Mucosa of descending colon (tissue), 3 donors: Measurements from ENCODE around the gene EIF2B5. TPM values are rescaled to one million over a fixed set of nuclear protein-coding genes. Genes with fewer than 3 reads are reported as not detected.

Source experiments
- ATAC-seq: fragments of 200-7000 bp; cut with Tn5 transposase; one replicate; pipeline ENCODE4 v1.9.1; 2020; ENCODE audit warnings: mild to moderate bottlenecking, moderate library complexity
- DNase-seq, 3 donors: peaks; one replicate each; pipeline ENCODE4 v3.0.0-alpha.2; 2020
- H3K36me3 ChIP-seq: fragments of 200-600 bp; one replicate; pipeline ENCODE4 v1.8.0; 2021; ENCODE audit warnings: low read depth, mild to moderate bottlenecking
- H3K4me1 ChIP-seq: fragments of 200-600 bp; one replicate; pipeline ENCODE4 v1.8.0; 2021; ENCODE audit warnings: low read depth, mild to moderate bottlenecking
- H3K4me3 ChIP-seq: fragments of 200-600 bp; one replicate; pipeline ENCODE4 v1.8.0; 2021; ENCODE audit warnings: mild to moderate bottlenecking
- H3K9me3 ChIP-seq: fragments of 200-600 bp; one replicate; pipeline ENCODE4 v1.8.0; 2021; ENCODE audit warnings: mild to moderate bottlenecking
- intact Hi-C, 2 donors: fragments of 100-400 bp; cut with DNase I in 1 of 2; cut with micrococcal nuclease in 1 of 2; formaldehyde crosslinking; loops; one replicate each; pipeline versions ENCODE4 v1.11.0 to v1.11.1; 2022; cut with DNase I, micrococcal nuclease
- total RNA-seq, 3 donors: library from RNA; stranded (reverse); fragmentation: NEBNext Ultra II Directional in 2 of 3; extraction: Animal tissue kit (Norgen Biotek cat#: 25700) in 2 of 3; gene quantifications; one replicate each; pipeline versions ENCODE4 v1.2.1 to v1.2.4, GENCODE V29; 2021 to 2023
- TF ChIP-seq, protein P1 (sequence below): fragments of 200-600 bp; IDR thresholded peaks from one replicate; pipeline ENCODE4 v1.8.0; 2022; ENCODE audit warnings: antibody characterized with exemption, mild to moderate bottlenecking
- donor health status: DM: no; HTN: no; CAD: no; lungs with moderate emphysema.
- donor health status: DM: no; HTN: no; CAD: no.
- donor health status: DM: no; HTN: yes; CAD: no.

The EIF2B5 gene
- total RNA-seq, 3 donors from 2014 or later: 41.4 to 48.6 (median 47.0) TPM

- intact Hi-C loops: no loop called here
- ATAC-seq (peak; percentile 60), DNase-seq (no peak)
- no peaks in the 10 kb centered on the region for H3K36me3 ChIP-seq
- no peak overlapping the region for H3K4me3 ChIP-seq
- TF ChIP-seq, protein P1, sequence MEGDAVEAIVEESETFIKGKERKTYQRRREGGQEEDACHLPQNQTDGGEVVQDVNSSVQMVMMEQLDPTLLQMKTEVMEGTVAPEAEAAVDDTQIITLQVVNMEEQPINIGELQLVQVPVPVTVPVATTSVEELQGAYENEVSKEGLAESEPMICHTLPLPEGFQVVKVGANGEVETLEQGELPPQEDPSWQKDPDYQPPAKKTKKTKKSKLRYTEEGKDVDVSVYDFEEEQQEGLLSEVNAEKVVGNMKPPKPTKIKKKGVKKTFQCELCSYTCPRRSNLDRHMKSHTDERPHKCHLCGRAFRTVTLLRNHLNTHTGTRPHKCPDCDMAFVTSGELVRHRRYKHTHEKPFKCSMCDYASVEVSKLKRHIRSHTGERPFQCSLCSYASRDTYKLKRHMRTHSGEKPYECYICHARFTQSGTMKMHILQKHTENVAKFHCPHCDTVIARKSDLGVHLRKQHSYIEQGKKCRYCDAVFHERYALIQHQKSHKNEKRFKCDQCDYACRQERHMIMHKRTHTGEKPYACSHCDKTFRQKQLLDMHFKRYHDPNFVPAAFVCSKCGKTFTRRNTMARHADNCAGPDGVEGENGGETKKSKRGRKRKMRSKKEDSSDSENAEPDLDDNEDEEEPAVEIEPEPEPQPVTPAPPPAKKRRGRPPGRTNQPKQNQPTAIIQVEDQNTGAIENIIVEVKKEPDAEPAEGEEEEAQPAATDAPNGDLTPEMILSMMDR: no peak
- H3K4me1 ChIP-seq: no peaks in the 10 kb centered on the region
- no peaks in the 10 kb centered on the region for H3K9me3 ChIP-seq
Observed at GRCh38 chr3:184129012-184129411, 6.1 kb upstream of the EIF2B5 start.

DNA sequence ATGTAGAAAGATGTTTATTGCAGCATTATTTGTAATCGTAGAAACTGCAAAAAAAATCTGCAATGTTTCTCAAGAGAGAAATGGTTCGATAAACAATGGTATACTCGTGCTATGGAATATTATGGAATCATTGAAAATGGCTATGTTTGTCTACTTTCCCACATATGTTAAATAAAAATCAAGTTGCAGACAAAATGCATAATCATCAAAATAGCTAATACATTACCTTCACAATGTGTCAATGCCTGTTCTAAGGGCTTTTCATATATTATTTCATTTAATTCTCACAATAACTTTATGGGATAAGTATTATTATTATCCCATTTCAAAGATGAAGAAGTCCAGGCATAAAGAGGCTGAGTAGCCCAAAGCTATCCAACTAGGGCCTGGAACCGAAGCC is 2.2 kb upstream of the EIF2B5 start:
- TF ChIP-seq, protein P1: no peak
- intact Hi-C loops: no loop called here
- no peak overlapping the region for H3K4me3 ChIP-seq
- ATAC-seq (no peak), DNase-seq (no peak)
- peaks cover 17% of the 10 kb centered on the region for H3K4me1 ChIP-seq
- H3K9me3 ChIP-seq: no peaks in the 10 kb centered on the region
- no peaks in the 10 kb centered on the region for H3K36me3 ChIP-seq

- H3K36me3 ChIP-seq: no peaks in the 10 kb centered on the region
- H3K4me3 ChIP-seq: peak overlapping the region; percentile 9
- H3K4me1 ChIP-seq: peaks cover 17% of the 10 kb centered on the region
- ATAC-seq: peak; percentile 76
- intact Hi-C loops: no loop called here
- no peaks in the 10 kb centered on the region for H3K9me3 ChIP-seq
- TF ChIP-seq, protein P1: no peak
- DNase-seq: peak; percentile 88 to 90 (median 90)
Observed at GRCh38 chr3:184133840-184134745, 1.1 kb upstream of the EIF2B5 start.

- TF ChIP-seq, protein P1: no peak
- no peak for DNase-seq
- Histone ChIP-seq H3K4me3 (peak overlapping the region; percentile 88), H3K4me1 (peaks cover 17% of the 10 kb centered on the region), H3K36me3 (no peaks in the 10 kb centered on the region), H3K9me3 (no peaks in the 10 kb centered on the region)
- ATAC-seq: no peak
- intact Hi-C loops: no loop called here
Observed at GRCh38 chr3:184134746-184135148, 411 bp upstream of the EIF2B5 start.

DNA sequence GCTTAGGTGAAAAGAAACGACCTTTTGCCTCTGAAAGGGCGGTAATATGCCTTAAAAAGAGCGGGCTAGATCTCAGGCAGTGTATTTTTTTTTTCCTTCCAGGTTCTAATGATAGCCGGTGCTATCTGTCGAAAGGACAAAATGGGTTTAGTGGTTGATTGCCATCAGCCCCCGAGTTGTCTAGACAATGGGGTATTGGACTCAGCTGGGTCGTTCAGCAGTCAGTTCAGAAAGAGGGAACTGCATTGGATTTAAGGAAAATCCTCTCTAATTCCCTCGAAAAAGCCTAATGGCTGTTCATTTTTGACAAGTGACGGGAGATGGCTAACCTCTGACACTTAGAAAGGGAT is 728 bp downstream of the EIF2B5 start:
- intact Hi-C loops: no loop called here

More for the DNA sequence above, 728 bp downstream of the EIF2B5 start:
- no peaks in the 10 kb centered on the region for H3K9me3 ChIP-seq
- H3K4me1 ChIP-seq: peaks cover 17% of the 10 kb centered on the region
- no peak for DNase-seq
- no peaks in the 10 kb centered on the region for H3K36me3 ChIP-seq
- TF ChIP-seq, protein P1: no peak
- peak overlapping the region; percentile 88 for H3K4me3 ChIP-seq
- ATAC-seq: no peak
